WI38 (cell line): ENCODE measurements around the gene WSCD1.

Source experiments
- H3K4me3 ChIP-seq: 2 replicates; pipeline ENCODE4 v1.5.1; 2011; ENCODE audit warnings: low read depth, mild to moderate bottlenecking, control low read depth, low read length
- CTCF ChIP-seq: IDR thresholded peaks from 2 replicates; pipeline ENCODE4 v1.5.1; 2012; ENCODE audit warnings: low read depth, mild to moderate bottlenecking, control low read depth, low read length

WSCD1 gene

GRCh38 chr17:6163612-6164333 lies 93.6 kb downstream of the WSCD1 start:
- no peak for TF ChIP-seq CTCF
- no peak overlapping the region for H3K4me3 ChIP-seq

- TF ChIP-seq CTCF = no peak
- no peak overlapping the region for H3K4me3 ChIP-seq
Measured at GRCh38 chr17:6164996-6165395, 94.8 kb downstream of the WSCD1 start.

- TF ChIP-seq CTCF = no peak
- H3K4me3 ChIP-seq = no peak overlapping the region
Measured at GRCh38 chr17:6165806-6166205, 95.6 kb downstream of the WSCD1 start.

GRCh38 chr17:6166492-6167179 lies 96.5 kb downstream of the WSCD1 start:
- no peak for TF ChIP-seq CTCF
- H3K4me3 ChIP-seq = no peak overlapping the region

- no peak overlapping the region for H3K4me3 ChIP-seq
- TF ChIP-seq CTCF = no peak
Measured at GRCh38 chr17:6168296-6168695, 98.1 kb downstream of the WSCD1 start.

- TF ChIP-seq CTCF = no peak
- no peak overlapping the region for H3K4me3 ChIP-seq
Measured at GRCh38 chr17:6170349-6170748, 100.2 kb downstream of the WSCD1 start.

- no peak for TF ChIP-seq CTCF
- H3K4me3 ChIP-seq = no peak overlapping the region
Measured at GRCh38 chr17:6172642-6173330, 102.6 kb downstream of the WSCD1 start.
